Right atrium auricular region (tissue), 2 donors: ENCODE results near the gene DYNC1H1. TPM values are rescaled to one million over a fixed set of nuclear protein-coding genes. Genes with fewer than 3 reads are reported as not detected.

Experiments
- DNase-seq: peaks from one replicate; pipeline ENCODE4 v3.0.0-alpha.2; 2019; ENCODE audit warnings: low spot score
- H3K27ac ChIP-seq, 2 donors: fragments of 200-600 bp; sonication (generic); 1 replicate in 1 of 2; 2 replicates in 1 of 2; pipeline ENCODE4 v1.5.1; 2016 to 2019
- H3K27me3 ChIP-seq, 2 donors: fragments of 200-600 bp; sonication (generic); one replicate each; pipeline versions ENCODE4 v1.5.1 to v1.6.0; 2017 to 2019
- H3K36me3 ChIP-seq: fragments of 200-600 bp; sonication (generic); one replicate; pipeline ENCODE4 v1.5.1; 2016
- H3K4me1 ChIP-seq, 2 donors: fragments of 200-600 bp; sonication (generic); one replicate each; pipeline versions ENCODE4 v1.5.1 to v1.6.0; 2017 to 2019
- H3K4me3 ChIP-seq, 2 donors: fragments of 200-600 bp; sonication (generic); 1 replicate in 1 of 2; 2 replicates in 1 of 2; pipeline ENCODE4 v1.5.1; 2017 to 2019; ENCODE audit warnings: mild to moderate bottlenecking in 1 of 2, moderate library complexity in 1 of 2
- H3K9me3 ChIP-seq, 2 donors: fragments of 200-600 bp; sonication (generic); one replicate each; pipeline ENCODE4 v1.5.1; 2019
- total RNA-seq, 2 donors: library from RNA; depleted of rRNA; stranded (reverse); fragments of >200 nt; gene quantifications; one replicate each; pipeline ENCODE4 v1.1.0, GENCODE V29; 2016
- TF ChIP-seq, protein P1 (sequence below), 2 donors: fragments of 200-600 bp; sonication (generic); IDR thresholded peaks; one replicate each; pipeline ENCODE4 v1.5.1; 2019; ENCODE audit warnings: antibody characterized with exemption in 2 of 2

Gene DYNC1H1
- total RNA-seq, 2 donors from 2014 or later = 388 to 445 TPM

DNA sequence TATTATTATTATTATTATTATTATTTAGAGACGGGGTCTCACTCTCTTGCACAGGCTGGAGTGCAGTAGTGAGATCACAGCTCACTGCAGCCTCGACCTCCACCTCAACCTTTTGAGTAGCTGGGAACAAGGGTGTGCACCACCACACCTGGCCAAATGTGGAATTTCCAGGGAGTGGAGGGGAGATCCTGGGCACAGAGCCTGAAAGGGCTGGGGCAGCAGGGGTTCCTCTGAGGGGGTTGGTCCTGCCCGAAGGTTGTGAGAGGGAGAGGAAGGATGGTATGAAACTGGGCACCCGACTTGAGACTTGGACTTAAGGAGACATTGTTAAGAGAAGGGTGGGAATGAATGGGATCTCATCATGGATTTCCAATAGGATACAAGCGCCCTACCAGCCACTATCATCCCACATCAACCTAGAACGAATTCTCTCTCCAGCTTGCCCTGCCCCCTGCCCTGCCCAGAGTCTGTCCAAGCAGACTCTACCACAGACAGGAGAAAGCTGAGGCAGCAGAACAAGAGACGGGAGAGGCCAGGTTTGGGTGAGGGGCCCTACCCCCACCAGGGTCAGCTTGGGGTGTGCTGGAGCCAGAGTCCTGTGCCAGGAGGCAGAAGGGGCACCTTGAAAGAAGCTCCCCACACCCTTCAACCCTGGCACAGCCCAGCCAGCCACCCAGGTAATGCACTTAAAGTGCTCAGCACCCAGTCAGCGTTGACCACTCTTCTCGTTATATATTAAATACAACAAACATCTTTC is 2.4 kb upstream of the DYNC1H1 start:
- Histone ChIP-seq H3K36me3 (no peaks in the 10 kb centered on the region), H3K27me3 (no peaks in the 10 kb centered on the region), H3K4me3 (no peak overlapping the region), H3K9me3 (no peaks in the 10 kb centered on the region), H3K4me1 (peaks cover 0 to 34% of the 10 kb centered on the region in 2 donors), H3K27ac (no peak overlapping the region)
- TF ChIP-seq, protein P1, sequence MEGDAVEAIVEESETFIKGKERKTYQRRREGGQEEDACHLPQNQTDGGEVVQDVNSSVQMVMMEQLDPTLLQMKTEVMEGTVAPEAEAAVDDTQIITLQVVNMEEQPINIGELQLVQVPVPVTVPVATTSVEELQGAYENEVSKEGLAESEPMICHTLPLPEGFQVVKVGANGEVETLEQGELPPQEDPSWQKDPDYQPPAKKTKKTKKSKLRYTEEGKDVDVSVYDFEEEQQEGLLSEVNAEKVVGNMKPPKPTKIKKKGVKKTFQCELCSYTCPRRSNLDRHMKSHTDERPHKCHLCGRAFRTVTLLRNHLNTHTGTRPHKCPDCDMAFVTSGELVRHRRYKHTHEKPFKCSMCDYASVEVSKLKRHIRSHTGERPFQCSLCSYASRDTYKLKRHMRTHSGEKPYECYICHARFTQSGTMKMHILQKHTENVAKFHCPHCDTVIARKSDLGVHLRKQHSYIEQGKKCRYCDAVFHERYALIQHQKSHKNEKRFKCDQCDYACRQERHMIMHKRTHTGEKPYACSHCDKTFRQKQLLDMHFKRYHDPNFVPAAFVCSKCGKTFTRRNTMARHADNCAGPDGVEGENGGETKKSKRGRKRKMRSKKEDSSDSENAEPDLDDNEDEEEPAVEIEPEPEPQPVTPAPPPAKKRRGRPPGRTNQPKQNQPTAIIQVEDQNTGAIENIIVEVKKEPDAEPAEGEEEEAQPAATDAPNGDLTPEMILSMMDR (IDR thresholded peaks at IDR 0.05) = no peak
- DNase-seq = no peak

DNA sequence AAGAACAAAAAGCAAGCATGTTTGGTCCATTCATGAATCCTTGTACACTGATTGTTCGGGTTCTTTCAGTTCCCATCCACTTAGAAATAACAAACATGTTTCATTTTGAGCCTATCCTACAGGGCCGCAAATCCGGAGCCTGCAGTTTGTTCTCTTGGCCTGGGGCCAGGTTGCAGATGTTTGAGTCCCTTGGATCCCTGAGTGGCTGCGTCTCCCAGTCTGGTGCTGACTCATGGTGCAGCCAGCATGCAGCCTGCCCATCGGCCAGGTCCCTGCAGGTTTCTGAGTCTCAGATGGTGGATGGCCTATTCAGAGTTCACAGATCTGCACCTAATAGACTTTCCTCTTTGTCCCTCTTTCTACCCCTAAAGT is 1.9 kb upstream of the DYNC1H1 start:
- H3K4me3 ChIP-seq = no peak overlapping the region
- no peaks in the 10 kb centered on the region for H3K36me3 ChIP-seq
- no peaks in the 10 kb centered on the region for H3K9me3 ChIP-seq
- TF ChIP-seq, protein P1 (IDR thresholded peaks at IDR 0.05) = no peak
- H3K27me3 ChIP-seq = no peaks in the 10 kb centered on the region
- H3K4me1 ChIP-seq = peaks cover 0 to 38% of the 10 kb centered on the region in 2 donors
- H3K27ac ChIP-seq = no peak overlapping the region
- no peak for DNase-seq

DNA sequence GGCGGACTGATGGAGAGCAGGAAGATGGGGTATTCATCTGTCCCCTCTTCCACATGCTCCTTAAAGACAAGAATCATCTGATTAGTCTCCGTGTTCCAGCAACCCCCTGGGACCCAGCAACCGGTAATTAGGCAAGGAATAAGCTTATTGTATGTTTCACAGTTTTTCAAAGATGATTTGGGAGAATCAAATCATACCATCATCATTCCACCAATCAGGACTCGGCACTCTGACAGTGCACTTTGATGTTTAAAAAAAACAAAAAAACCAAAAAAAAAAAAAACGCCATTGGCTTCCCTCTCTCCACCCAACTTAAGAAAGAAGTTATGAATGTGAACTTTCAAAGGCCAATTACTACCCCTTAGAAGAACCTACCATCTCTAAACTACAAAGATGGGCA is 1.3 kb upstream of the DYNC1H1 start:
- H3K36me3 ChIP-seq = no peaks in the 10 kb centered on the region
- H3K27me3 ChIP-seq = no peaks in the 10 kb centered on the region
- H3K4me3 ChIP-seq = no peak overlapping the region
- no peak overlapping the region for H3K27ac ChIP-seq
- no peak for DNase-seq
- TF ChIP-seq, protein P1 (IDR thresholded peaks at IDR 0.05) = no peak
- peaks cover 0 to 39% of the 10 kb centered on the region in 2 donors for H3K4me1 ChIP-seq
- H3K9me3 ChIP-seq = no peaks in the 10 kb centered on the region

DNA sequence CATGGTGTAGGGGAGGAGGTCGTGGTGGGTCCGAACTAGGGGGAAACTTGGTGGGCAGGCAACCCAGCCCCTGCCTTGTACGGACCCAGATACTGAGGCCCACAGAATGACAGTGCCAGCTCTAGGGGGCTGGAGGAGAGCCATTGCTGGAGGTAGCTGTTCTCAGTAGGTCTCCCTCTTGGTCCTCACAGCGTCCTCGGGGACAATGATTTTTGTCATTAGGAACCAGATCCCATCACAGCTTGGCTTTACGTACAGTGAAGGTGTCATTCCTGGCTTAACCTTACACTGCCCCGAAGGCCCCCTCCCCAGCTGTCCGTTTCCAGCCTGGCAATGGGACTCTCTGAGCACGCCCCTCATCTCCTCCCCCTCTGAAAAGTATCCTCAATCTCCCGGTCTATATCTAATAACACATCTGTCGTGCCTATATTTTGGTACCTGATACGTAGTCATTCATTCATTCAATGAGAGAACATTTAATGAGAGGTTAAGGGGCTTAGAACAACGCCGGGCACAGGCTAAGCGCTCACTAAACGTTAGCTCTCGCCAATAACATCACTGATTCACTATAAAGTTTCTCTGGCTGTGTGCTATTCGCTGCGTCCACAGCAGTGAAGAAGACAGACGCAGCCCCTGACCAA is 597 bp upstream of the DYNC1H1 start:
- TF ChIP-seq, protein P1 (IDR thresholded peaks at IDR 0.05) = no peak
- Histone ChIP-seq H3K4me1 (peaks cover 0 to 39% of the 10 kb centered on the region in 2 donors), H3K4me3 (peak overlapping the region in 1 of 2 donors; percentile 99)

DNA sequence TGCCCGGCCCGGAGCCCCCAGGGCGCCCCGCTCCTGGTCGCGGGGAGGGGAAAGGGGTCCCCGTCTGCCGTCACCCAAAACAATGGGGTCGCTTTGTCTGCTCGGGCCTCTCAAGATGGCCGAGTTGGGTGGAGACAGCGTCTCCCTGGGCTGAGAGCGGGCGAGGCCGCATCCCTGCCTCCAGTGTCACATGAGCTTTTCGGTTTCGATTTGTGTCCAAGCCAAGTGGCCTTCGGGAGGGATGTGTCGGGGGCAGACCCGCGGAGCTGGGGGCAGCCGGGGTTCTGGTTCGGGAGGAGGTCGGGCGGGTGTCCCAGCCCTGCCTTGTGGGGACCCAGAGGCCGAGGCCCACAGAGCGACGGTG is 790 bp downstream of the DYNC1H1 start:
- H3K27me3 ChIP-seq = no peaks in the 10 kb centered on the region
- H3K4me1 ChIP-seq = peaks cover 0 to 39% of the 10 kb centered on the region in 2 donors
- peak overlapping the region; percentile 99 to 100 for H3K4me3 ChIP-seq
- H3K36me3 ChIP-seq = peaks cover 10% of the 10 kb centered on the region
- peak overlapping the region; percentile 96 to 99 for H3K27ac ChIP-seq
- no peaks in the 10 kb centered on the region for H3K9me3 ChIP-seq
- TF ChIP-seq, protein P1 (IDR thresholded peaks at IDR 0.05) = no peak
- DNase-seq = peak; percentile 83

More for the DNA sequence above, 597 bp upstream of the DYNC1H1 start:
- H3K36me3 ChIP-seq = no peaks in the 10 kb centered on the region
- H3K9me3 ChIP-seq = no peaks in the 10 kb centered on the region
- H3K27ac ChIP-seq = peak overlapping the region; percentile 61 to 99
- no peaks in the 10 kb centered on the region for H3K27me3 ChIP-seq
- DNase-seq = no peak
